SU-DHL-6 (cell line): ENCODE results near the gene ATP6V0E2.
"Not testable (repeated sequence)": the region's sequence is repeated elsewhere in the genome, so short reads cannot be mapped to it uniquely, and the experiment has no call there.

Experiments
- CTCF ChIP-seq: fragments of 200-600 bp; sonication (generic); IDR thresholded peaks from one replicate; pipeline ENCODE4 v1.5.1; 2017; ENCODE audit warnings: antibody characterized with exemption, mild to moderate bottlenecking, low read length, moderate library complexity; ENCODE audit not compliant: insufficient read depth, poor library complexity, severe bottlenecking
- EZH2phosphoT487 ChIP-seq: fragments of 200-600 bp; sonication (generic), shearing (Covaris generic); conservative IDR thresholded peaks from 2 replicates; pipeline ENCODE4 v1.6.1; 2018; ENCODE audit warnings: mild to moderate bottlenecking, antibody characterized with exemption, low read length, moderate library complexity, mixed read lengths

- TF ChIP-seq CTCF, EZH2phosphoT487: not testable (repeated sequence)
These were observed 38.4 kb downstream of the ATP6V0E2 start for GRCh38 chr7:149912126-149912525.
